T-helper 2 cell treated with Interferon-gamma antibody and Interleukin-4, amounts not matched to agents 5 μg/mL and 100 μg/mL, for 36 hours (primary cell): ENCODE data around the gene RET.

ENCODE experiments used
- DNase-seq: peaks from one replicate; pipeline ENCODE4 v3.0.0; 2021; ENCODE audit warnings: low spot score
- H3K27ac Mint-ChIP-seq: one replicate; pipeline ENCODE4 v1.8.0; 2021; ENCODE audit warnings: mild to moderate bottlenecking, mixed read lengths
- H3K27me3 Mint-ChIP-seq: one replicate; pipeline ENCODE4 v1.8.0; 2021; ENCODE audit warnings: low read depth, mixed read lengths
- H3K36me3 Mint-ChIP-seq: one replicate; pipeline ENCODE4 v1.8.0; 2021; ENCODE audit warnings: low read depth, mixed read lengths
- H3K4me1 Mint-ChIP-seq: one replicate; pipeline ENCODE4 v1.8.0; 2021; ENCODE audit warnings: low read depth, mixed read lengths
- H3K4me3 Mint-ChIP-seq: one replicate; pipeline ENCODE4 v1.8.0; 2022; ENCODE audit warnings: mild to moderate bottlenecking, moderate library complexity, mixed read lengths
- H3K9me3 Mint-ChIP-seq: one replicate; pipeline ENCODE4 v1.8.0; 2021; ENCODE audit warnings: mixed read lengths

RET gene

DNA sequence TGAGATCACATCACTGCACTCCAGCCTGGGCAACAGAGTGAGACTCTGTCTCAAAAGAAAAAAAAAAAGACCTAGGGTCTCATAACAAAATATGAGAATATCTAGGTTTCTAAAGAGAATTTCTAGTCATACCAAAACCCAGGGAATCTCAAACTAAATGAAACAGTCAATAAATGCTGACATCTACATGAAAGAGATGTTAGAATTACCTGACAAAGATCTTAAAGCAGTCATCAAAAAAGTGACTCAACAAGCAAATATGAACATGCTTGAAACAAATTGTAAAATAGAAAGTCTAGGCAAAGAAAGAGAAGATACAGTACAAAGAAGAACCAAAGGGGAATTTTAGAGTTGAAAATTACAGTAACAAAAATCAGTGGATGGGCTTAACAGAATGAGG, 26.9 kb upstream of the RET start:
- Mint-ChIP-seq H3K4me3 (no peak overlapping the region), H3K27ac (no peak overlapping the region), H3K9me3 (no peaks in the 10 kb centered on the region), H3K36me3 (no peaks in the 10 kb centered on the region), H3K27me3 (peaks cover 10% of the 10 kb centered on the region), H3K4me1 (no peaks in the 10 kb centered on the region)
- DNase-seq, result no peak

DNA sequence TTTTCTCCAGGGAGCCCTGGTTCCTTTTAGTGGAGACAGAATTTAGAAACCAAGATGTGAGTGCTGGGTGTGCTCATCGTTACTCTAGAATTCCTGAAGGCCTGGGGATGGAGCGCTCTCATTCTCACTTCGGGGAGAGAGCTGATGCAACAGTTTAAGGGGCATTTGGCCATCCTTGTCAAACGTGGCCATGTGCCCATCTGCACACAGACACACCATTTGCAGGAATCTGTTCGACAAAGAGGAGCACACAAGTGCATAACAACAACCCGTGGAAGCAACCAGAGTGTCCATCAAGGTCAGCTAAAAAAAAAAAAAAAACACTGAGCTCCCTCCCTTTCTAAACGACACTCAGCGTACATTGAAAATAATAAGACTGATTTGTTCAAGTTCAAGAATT, 23.0 kb upstream of the RET start:
- Mint-ChIP-seq H3K4me3 (no peak overlapping the region), H3K9me3 (no peaks in the 10 kb centered on the region), H3K27ac (no peak overlapping the region), H3K36me3 (no peaks in the 10 kb centered on the region), H3K27me3 (peaks cover 10% of the 10 kb centered on the region), H3K4me1 (no peaks in the 10 kb centered on the region)
- DNase-seq, result no peak

DNA sequence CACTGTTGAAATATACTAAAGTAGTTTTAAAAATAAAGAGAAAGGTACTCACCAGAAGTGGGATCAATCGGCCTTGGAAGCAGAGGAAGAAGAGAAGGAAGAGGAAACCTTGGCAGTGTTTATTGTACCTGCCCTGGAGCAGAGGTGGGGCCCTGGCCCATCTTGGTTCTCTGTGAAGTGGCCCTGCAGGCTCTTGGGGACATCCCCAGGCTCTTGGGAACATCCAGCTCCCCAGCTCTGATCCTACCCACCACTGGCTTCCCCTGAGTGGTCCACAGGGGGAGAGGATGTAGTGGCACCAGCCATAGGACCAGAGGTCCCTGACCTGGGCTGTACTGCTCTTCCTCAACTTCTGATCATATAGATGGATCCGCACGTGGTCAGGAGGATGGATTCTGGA, 22.3 kb upstream of the RET start:
- Mint-ChIP-seq H3K9me3 (no peaks in the 10 kb centered on the region), H3K36me3 (no peaks in the 10 kb centered on the region), H3K27ac (no peak overlapping the region), H3K4me3 (no peak overlapping the region), H3K4me1 (no peaks in the 10 kb centered on the region), H3K27me3 (peaks cover 10% of the 10 kb centered on the region)
- no peak for DNase-seq

DNA sequence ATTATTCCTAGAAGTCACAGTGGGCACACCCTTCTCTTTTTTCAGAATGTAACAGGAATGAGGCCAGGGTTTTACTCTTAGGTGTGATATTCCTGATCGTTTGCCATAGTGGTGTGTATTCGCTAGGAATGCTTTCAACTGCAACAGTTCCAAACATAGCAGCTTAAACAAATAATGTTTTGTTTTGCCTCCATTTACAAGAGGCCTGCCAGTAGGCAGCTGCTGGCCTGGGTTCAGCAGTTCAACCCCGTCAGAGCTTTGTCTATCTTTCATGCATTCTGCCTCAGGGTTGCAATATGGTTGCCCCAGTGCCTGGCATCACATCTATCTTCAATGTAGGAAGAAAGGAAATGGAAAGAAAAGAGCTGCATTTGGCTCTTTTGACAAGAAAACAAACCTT, 21.7 kb upstream of the RET start:
- no peak overlapping the region for H3K4me3 Mint-ChIP-seq
- no peaks in the 10 kb centered on the region for H3K4me1 Mint-ChIP-seq
- no peaks in the 10 kb centered on the region for H3K9me3 Mint-ChIP-seq
- no peak for DNase-seq
- H3K36me3 Mint-ChIP-seq, result no peaks in the 10 kb centered on the region
- no peak overlapping the region for H3K27ac Mint-ChIP-seq
- H3K27me3 Mint-ChIP-seq, result peaks cover 7% of the 10 kb centered on the region

DNA sequence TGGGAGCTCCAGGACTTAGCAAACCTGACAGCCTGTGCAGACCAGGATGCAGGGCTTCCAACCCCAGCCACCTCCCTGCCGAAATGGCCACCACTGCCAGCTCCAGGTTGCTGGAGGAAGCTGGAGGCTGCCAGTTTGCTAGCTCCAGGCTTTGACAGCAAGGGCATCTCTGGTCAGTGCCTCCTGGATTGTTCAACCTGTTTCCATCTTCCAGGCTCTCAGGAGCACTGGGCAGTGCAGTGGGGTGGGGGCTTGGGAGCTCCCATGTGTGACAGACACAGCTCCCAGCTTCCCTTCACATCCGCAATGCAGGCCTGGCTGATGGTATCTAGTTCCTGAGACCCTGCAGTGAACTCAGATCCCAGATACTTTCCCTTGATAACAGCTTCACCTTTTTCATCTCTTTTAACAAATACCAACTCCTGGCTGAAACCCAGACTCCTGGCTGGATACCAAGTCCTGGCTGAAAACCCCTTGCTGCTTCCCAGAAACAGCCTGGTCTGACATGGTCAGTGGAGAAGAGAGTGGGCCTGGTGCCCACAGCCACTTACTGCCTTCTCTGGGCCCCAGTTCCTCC, 20.8 kb upstream of the RET start:
- Mint-ChIP-seq H3K9me3 (no peaks in the 10 kb centered on the region), H3K4me3 (no peak overlapping the region), H3K36me3 (no peaks in the 10 kb centered on the region), H3K27ac (no peak overlapping the region), H3K4me1 (no peaks in the 10 kb centered on the region), H3K27me3 (peaks cover 3% of the 10 kb centered on the region)
- DNase-seq, result no peak

DNA sequence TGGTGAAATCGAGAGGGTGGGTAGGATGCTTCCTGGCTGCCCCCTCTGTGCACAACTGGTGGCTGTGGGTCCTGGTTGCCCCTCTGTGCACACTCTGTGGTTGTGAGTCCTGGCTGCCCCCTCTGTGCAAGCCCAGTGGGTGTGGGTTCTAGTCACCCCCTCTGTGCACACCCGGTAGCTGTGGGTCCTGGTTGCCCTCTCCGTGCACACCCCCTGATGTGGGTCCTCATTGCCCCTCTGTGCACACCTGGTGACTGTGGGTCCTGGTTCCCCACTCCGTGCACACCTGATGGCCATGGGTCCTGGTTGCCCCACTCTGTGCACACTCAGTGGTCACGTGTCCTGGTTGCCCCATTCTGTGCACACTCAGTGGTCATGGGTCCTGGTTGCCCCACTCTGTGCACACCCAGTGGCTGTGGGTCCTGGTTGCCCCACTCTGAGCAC, 20.3 kb upstream of the RET start:
- no peak for DNase-seq
- no peak overlapping the region for H3K4me3 Mint-ChIP-seq
- no peaks in the 10 kb centered on the region for H3K4me1 Mint-ChIP-seq
- H3K27ac Mint-ChIP-seq, result no peak overlapping the region
- H3K9me3 Mint-ChIP-seq, result no peaks in the 10 kb centered on the region
- no peaks in the 10 kb centered on the region for H3K36me3 Mint-ChIP-seq
- peaks cover 3% of the 10 kb centered on the region for H3K27me3 Mint-ChIP-seq

DNA sequence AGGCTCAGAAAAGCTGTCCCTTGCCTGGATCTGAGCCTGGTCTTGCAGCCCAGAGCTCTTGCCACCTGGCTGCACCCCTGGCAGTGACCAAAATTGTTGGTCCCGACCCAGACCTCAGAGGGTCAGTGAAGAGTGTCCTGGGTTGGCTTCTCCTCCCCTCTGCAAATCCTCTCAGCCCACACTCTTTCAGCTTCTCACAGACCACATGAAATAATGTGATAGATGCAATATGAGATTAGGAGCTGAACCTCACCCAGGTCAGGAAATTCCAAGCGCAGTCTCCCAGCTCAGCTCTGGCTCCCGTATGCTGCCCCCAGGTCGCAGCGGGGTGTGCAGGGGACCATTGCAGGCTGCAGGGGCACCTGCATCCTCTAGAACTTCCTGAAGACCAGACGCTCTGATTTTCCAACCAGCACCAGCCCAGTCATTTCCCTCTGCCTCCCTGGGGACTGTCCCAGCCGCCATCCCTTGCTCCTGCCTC, 19.6 kb upstream of the RET start:
- Mint-ChIP-seq H3K27ac (no peak overlapping the region), H3K36me3 (no peaks in the 10 kb centered on the region), H3K4me1 (no peaks in the 10 kb centered on the region), H3K27me3 (peaks cover 3% of the 10 kb centered on the region), H3K4me3 (no peak overlapping the region), H3K9me3 (no peaks in the 10 kb centered on the region)
- DNase-seq, result no peak

DNA sequence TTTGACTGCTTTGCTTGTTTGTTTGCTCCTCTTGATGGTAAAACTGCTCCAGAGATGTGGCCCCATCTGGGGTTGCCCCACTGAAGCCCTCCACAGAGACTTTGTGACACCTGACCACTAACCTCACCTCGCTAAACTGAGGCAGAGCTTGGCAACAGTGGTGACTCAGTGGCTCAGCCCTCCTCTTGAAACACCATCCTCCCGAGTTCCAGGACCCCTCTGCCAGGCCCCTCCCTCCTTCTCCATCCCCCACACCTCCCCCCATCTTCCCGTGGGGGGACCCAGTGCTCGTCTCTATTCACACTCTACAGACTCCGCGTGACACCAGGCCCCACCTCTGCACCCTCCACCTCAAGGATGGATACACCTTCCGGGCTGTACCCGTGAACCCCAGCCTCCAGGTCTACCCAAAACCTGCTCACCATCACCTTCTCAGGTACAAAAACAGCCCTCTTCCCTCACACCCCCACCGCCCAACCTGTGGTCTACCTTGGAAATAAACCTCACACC, 19.0 kb upstream of the RET start:
- H3K4me3 Mint-ChIP-seq, result no peak overlapping the region
- H3K4me1 Mint-ChIP-seq, result no peaks in the 10 kb centered on the region
- no peaks in the 10 kb centered on the region for H3K27me3 Mint-ChIP-seq
- DNase-seq, result no peak
- H3K36me3 Mint-ChIP-seq, result no peaks in the 10 kb centered on the region
- no peak overlapping the region for H3K27ac Mint-ChIP-seq
- no peaks in the 10 kb centered on the region for H3K9me3 Mint-ChIP-seq

DNA sequence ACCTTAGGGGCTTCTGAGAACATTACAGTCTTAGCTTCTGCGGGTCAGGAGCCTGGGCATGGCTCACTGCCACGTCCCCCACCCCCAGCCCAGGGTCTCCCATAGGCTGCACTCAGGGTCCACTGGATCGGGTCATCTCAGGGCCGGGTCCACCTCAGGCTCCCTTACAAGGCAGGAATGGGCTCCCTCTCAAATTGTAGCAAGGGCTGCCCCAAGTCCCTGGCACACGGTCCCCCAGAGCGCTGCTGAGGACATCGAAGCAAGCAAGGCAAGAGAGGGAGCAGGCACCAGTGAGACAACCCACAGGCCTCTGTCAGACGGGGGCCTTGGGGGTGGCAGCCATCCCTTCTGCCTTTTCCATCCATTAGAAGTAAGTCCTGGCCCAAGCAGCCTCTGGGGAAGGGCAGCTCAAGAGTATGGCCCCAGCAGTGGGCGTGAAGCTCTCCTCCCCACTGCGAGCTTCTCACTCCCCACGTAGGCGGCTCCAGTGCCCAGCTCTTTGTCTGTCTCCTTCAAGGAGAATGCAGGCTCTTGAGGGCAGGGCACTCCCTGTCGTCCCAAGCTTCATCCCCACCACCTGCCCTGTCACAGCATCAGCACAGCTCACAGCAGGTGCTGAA, 18.0 kb upstream of the RET start:
- no peaks in the 10 kb centered on the region for H3K9me3 Mint-ChIP-seq
- no peak for DNase-seq

DNA sequence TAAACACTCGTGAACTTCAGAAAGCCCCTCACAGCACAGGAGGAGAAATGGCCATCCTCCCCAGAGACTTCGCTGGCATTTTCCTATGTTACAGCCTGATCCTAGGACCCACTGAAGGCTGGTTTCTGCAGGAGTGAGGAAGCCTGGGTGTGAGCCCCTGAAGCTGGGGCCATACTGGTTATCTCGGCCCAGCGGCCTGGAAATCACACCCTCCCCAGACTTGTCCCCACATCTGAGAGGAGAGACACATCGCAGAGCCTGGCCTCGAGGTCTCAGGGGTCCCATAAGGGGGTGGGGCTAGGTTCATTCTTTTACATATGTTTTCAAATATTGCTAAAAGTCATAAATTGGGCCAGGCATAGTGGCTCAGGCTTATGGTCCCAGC, 17.5 kb upstream of the RET start:
- no peaks in the 10 kb centered on the region for H3K27me3 Mint-ChIP-seq
- H3K4me1 Mint-ChIP-seq, result no peaks in the 10 kb centered on the region
- H3K9me3 Mint-ChIP-seq, result no peaks in the 10 kb centered on the region
- H3K36me3 Mint-ChIP-seq, result no peaks in the 10 kb centered on the region
- no peak overlapping the region for H3K4me3 Mint-ChIP-seq
- H3K27ac Mint-ChIP-seq, result no peak overlapping the region
- no peak for DNase-seq

More for the DNA sequence above, 18.0 kb upstream of the RET start:
- H3K4me1 Mint-ChIP-seq, result no peaks in the 10 kb centered on the region
- H3K36me3 Mint-ChIP-seq, result no peaks in the 10 kb centered on the region
- H3K27me3 Mint-ChIP-seq, result no peaks in the 10 kb centered on the region
- no peak overlapping the region for H3K27ac Mint-ChIP-seq
- no peak overlapping the region for H3K4me3 Mint-ChIP-seq

DNA sequence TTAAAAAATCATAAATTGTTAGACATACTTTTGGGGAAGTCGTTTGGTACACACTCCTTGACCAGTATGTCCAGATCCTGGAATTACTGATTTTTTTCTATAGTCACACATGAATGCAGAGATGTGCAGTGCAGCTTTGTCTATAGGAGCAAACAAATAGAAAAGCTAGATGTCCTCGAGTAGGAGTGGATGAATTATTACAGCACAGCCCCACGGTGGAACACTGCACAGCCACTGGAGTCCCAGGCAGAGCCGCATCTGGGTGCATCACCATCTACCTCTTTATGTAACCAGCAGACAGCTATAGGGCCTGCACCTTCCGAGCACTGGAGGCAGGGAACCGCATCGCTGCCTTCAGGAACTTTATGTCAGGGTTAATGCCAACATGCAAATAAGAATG, 17.0 kb upstream of the RET start:
- Mint-ChIP-seq H3K9me3 (no peaks in the 10 kb centered on the region), H3K27me3 (no peaks in the 10 kb centered on the region), H3K27ac (no peak overlapping the region), H3K4me3 (no peak overlapping the region), H3K36me3 (no peaks in the 10 kb centered on the region), H3K4me1 (no peaks in the 10 kb centered on the region)
- no peak for DNase-seq

DNA sequence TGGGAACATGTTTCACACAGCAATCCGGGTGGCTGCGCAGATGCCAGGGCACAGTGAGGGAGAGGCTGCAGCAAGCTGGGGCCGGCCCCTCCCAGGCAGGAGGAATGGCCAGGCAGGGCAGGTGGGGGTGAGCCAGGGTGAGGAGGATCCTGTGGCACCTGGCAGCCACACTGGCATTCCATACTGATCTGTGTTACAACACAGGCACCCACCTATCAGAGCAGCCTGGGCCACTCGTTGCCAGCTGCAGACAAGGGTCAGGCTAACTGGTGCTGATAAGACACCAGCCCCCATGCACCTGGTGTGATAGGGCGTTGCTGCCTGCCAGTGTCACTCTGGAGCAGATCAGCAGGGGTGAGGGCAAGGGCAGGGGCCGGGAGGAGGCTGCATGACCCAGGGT, 16.6 kb upstream of the RET start:
- no peak overlapping the region for H3K27ac Mint-ChIP-seq
- no peaks in the 10 kb centered on the region for H3K27me3 Mint-ChIP-seq
- no peaks in the 10 kb centered on the region for H3K4me1 Mint-ChIP-seq
- no peak for DNase-seq
- H3K4me3 Mint-ChIP-seq, result no peak overlapping the region
- H3K36me3 Mint-ChIP-seq, result no peaks in the 10 kb centered on the region
- H3K9me3 Mint-ChIP-seq, result no peaks in the 10 kb centered on the region

DNA sequence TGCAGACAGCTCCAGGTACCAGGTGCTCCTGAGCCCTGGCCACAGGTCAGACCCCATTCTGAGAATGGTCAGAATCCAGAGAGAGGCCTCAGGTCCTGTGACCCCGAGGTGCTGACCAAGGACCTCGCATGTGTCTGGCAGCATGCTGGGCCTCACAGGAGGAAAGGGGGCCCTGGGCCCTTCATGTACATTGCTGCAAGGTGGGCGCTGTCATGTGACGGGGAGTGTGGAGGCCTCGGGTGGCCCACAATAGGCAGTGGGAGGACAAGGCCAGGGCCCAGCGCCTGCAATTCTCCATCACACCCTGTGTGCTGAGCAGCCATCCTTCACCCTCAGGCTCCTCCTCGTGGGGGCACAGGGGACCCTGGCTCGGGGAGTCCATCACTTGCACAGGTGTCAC, 15.5 kb upstream of the RET start:
- Mint-ChIP-seq H3K4me1 (no peaks in the 10 kb centered on the region), H3K9me3 (no peaks in the 10 kb centered on the region), H3K27ac (no peak overlapping the region), H3K36me3 (no peaks in the 10 kb centered on the region), H3K4me3 (no peak overlapping the region), H3K27me3 (no peaks in the 10 kb centered on the region)
- no peak for DNase-seq

DNA sequence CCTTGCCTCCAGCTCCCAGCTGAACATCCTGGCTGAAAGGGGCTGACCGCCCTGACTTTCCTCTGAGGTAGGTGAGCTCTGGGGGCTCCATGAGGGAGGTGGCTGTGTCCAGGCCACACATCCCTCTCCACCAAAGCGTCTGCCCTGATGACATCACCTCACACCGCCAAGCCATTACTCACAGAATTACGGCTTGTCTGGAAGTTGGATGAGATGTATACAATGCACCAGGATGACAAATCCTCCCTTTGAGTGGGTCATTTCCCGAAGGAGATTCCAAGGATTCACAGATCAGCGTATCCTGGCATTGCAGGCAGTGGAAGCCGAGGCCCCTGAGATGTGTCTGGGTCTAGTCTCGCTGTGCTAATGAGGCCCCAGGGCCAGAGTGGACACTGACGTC, 15.1 kb upstream of the RET start:
- no peaks in the 10 kb centered on the region for H3K27me3 Mint-ChIP-seq
- no peaks in the 10 kb centered on the region for H3K4me1 Mint-ChIP-seq
- no peak overlapping the region for H3K27ac Mint-ChIP-seq
- DNase-seq, result no peak
- no peaks in the 10 kb centered on the region for H3K9me3 Mint-ChIP-seq
- H3K36me3 Mint-ChIP-seq, result no peaks in the 10 kb centered on the region
- no peak overlapping the region for H3K4me3 Mint-ChIP-seq
